Activated CD4-positive, alpha-beta T cell treated with anti-CD3 and anti-CD28 coated beads for 1 hour (primary cell): Measurements from ENCODE around the gene GPR78.
"Not testable (repeated sequence)": the region's sequence is repeated elsewhere in the genome, so short reads cannot be mapped to it uniquely, and the experiment has no call there.

Experiments
- DNase-seq: peaks from one replicate; pipeline ENCODE4 v3.0.0-alpha.2; 2020

Gene GPR78

DNA sequence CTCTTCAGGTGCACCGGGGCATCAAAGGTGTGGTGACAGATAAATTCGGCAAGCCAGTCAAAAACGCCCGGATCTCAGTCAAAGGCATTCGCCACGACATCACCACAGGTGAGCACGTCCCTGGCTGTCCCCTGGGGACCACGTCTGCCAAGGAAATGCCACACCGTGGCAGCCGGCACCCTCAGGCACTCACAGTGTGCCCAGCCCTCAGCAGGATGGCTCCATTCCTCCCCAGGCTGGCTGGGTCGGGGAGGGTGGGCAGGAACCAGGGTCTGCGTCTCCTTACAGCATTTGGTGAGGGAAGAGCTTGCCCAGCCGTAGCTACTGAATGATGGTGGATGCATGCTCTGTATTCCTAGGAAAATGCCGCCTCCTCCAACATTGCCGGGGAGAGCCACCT lies 38.2 kb downstream of the GPR78 start:
- no peak for DNase-seq

DNA sequence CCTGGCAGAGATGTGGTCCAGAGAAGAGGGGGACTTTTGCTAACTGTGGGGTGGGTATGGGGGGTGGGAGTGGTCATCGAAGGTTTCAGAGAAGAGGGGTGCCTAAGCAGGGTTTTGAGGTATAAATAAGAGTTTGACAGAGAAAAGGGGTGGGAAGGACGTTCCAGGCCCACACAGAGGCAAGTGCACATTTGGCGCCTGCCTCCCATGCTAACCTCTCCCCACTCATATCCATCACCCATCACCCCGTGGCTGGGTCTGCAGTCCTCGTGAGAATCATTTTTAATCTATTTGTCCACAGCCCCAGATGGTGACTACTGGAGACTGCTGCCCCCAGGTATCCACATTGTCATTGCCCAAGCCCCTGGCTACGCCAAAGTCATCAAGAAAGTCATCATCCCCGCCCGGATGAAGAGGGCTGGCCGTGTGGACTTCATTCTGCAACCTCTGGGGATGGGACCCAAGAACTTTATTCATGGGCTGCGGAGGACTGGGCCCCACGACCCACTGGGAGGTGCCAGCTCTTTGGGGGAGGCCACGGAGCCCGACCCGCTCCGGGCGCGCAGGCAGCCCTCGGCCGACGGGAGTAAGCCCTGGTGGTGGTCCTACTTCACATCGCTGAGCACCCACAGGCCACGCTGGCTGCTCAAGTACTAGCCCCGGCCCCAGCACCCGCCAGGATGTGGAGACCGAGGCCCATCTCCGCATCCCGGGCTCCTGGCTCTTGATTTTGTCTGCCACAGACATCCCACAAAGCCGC lies 38.9 kb downstream of the GPR78 start:
- DNase-seq = no peak

DNA sequence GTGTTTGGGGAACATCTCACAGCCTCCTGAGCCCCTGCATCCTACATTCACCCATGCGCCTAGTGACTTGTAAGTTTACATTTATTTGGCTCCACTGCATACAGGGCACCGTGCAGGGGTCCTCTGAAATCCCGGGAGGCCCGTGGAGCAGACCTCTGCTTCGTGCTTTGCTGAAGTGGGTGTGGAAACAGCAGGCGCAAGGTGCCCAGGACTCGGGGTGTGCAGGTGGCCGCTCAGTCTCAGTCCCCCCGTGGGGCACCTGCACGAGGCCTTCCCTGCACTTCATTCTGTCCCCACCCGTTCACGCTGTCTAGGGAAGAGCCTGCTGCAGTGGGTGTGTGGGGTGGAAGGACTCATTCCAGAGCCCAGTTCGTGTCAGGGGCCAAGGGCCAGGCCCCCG lies 40.9 kb downstream of the GPR78 start:
- DNase-seq = not testable (repeated sequence)

DNA sequence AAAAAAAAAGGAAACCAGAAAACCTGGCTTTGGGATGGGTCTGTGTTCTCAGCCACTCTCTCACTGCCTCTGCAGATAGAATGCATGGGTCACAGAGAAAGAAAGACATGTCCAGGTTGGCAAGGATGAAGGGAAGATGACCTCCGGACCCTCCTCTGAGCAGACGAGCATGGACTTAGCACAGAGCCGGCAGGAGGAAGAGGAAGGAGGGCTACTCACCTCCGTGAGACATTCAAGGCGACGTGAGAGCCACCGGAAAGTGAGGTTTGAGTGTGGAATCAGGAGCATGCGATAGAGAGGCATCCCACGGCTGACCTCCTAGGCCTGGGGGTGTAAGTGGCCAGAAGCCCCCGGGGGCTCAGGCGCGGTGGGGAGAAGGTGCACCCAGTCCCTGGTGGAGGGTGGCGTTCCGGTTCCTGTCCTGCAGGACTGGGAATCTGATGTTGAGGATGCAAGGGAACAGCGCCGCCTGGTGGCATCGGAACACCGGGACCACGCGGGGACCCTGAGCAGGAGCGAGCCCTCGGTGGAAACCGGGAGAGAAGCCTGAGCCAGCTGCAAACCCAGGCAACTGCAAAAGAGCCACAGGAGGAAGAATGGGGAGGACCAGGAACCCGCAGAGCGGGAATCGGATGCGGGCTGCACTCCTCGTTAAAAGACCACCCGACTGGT lies 44.5 kb downstream of the GPR78 start:
- DNase-seq = not testable (repeated sequence)

DNA sequence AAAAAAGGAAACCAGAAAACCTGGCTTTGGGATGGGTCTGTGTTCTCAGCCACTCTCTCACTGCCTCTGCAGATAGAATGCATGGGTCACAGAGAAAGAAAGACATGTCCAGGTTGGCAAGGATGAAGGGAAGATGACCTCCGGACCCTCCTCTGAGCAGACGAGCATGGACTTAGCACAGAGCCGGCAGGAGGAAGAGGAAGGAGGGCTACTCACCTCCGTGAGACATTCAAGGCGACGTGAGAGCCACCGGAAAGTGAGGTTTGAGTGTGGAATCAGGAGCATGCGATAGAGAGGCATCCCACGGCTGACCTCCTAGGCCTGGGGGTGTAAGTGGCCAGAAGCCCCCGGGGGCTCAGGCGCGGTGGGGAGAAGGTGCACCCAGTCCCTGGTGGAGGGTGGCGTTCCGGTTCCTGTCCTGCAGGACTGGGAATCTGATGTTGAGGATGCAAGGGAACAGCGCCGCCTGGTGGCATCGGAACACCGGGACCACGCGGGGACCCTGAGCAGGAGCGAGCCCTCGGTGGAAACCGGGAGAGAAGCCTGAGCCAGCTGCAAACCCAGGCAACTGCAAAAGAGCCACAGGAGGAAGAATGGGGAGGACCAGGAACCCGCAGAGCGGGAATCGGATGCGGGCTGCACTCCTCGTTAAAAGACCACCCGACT lies 50.2 kb downstream of the GPR78 start:
- DNase-seq = not testable (repeated sequence)

DNA sequence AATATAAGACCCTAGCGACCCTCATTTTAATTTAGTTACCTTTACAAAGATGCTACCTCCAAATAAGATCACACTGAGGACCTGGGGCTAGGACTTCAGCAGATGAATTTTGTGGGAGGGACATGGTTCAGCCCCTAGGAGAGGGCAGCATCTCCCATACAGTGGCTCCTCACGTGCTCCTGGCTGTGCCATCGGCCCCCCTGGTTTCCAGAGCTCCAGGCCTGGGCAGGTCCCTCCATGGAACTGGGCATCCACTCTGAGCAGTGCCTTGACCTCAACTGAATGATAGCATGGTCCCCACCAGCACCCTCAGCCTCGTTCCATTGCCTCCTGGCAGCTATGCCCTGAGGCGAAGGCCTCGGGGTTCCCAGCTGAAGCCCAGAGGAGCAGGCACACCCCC lies 51.7 kb downstream of the GPR78 start:
- DNase-seq = not testable (repeated sequence)

DNA sequence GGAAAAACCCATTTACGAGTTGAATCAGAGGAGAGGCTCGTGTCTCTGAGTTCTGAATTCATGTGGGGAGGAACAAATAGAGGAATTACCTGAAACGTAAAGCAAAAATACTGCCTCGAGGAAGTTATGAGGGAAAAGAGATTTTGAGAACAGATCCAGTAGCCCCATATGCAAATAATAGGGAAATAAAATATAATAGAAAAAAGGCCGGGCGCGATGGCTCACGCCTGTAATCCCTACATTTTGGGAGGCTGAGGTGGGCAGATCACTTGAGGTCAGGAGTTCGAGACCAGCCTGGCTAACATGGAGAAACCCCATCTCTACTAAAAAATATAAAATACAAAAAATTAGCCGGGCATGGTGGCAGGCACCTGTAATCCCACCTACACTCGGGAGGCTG lies 54.6 kb downstream of the GPR78 start:
- not testable (repeated sequence) for DNase-seq

DNA sequence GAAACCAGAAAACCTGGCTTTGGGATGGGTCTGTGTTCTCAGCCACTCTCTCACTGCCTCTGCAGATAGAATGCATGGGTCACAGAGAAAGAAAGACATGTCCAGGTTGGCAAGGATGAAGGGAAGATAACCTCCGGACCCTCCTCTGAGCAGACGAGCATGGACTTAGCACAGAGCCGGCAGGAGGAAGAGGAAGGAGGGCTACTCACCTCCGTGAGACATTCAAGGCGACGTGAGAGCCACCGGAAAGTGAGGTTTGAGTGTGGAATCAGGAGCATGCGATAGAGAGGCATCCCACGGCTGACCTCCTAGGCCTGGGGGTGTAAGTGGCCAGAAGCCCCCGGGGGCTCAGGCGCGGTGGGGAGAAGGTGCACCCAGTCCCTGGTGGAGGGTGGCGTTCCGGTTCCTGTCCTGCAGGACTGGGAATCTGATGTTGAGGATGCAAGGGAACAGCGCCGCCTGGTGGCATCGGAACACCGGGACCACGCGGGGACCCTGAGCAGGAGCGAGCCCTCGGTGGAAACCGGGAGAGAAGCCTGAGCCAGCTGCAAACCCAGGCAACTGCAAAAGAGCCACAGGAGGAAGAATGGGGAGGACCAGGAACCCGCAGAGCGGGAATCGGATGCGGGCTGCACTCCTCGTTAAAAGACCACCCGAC lies 55.8 kb downstream of the GPR78 start:
- not testable (repeated sequence) for DNase-seq
